Activated T-cell treated with anti-CD3 and anti-CD28 coated beads, Interleukin-2, amount 50 U/mL, for 72 hours (primary cell): ENCODE data around the gene LPIN1. TPM values are rescaled to one million over a fixed set of nuclear protein-coding genes. Genes with fewer than 3 reads are reported as not detected.

Source experiments
- ATAC-seq, 2 donors: fragments of 150-1000 bp; cut with Tn5 transposase; replicated peaks in 1 of 2; 2 replicates each; pipeline ENCODE4 v1.10.0; 2021; ENCODE audit warnings: moderate library complexity in 2 of 2, mild to moderate bottlenecking in 1 of 2
- DNase-seq, 2 donors: peaks; one replicate each; pipeline ENCODE4 v3.0.0; 2021 to 2022; ENCODE audit warnings: mixed read lengths in 1 of 2
- H3K27ac Mint-ChIP-seq: one replicate; pipeline ENCODE4 v1.8.0; 2022; ENCODE audit warnings: mild to moderate bottlenecking, moderate library complexity, mixed read lengths
- H3K27me3 Mint-ChIP-seq: one replicate; pipeline ENCODE4 v1.8.0; 2022; ENCODE audit warnings: low read depth, mixed read lengths
- H3K36me3 Mint-ChIP-seq, 2 donors: one replicate each; pipeline ENCODE4 v1.8.0; 2022; ENCODE audit warnings: mixed read lengths in 2 of 2, mild to moderate bottlenecking in 1 of 2; ENCODE audit not compliant: insufficient read depth in 2 of 2
- H3K4me1 Mint-ChIP-seq: one replicate; pipeline ENCODE4 v1.8.0; 2022; ENCODE audit warnings: low read depth, mixed read lengths
- H3K4me3 Mint-ChIP-seq, 2 donors: one replicate each; pipeline ENCODE4 v1.8.0; 2022; ENCODE audit warnings: mild to moderate bottlenecking in 2 of 2, mixed read lengths in 2 of 2, moderate library complexity in 2 of 2
- H3K9me3 Mint-ChIP-seq, 2 donors: one replicate each; pipeline ENCODE4 v1.8.0; 2022; ENCODE audit warnings: mixed read lengths in 2 of 2
- total RNA-seq, 2 donors: library from RNA; stranded (reverse); gene quantifications; one replicate each; pipeline ENCODE4 v1.2.3, GENCODE V29; 2022

LPIN1 gene
- total RNA-seq, 2 donors from 2014 or later = 45.4 to 63.2 TPM

DNA sequence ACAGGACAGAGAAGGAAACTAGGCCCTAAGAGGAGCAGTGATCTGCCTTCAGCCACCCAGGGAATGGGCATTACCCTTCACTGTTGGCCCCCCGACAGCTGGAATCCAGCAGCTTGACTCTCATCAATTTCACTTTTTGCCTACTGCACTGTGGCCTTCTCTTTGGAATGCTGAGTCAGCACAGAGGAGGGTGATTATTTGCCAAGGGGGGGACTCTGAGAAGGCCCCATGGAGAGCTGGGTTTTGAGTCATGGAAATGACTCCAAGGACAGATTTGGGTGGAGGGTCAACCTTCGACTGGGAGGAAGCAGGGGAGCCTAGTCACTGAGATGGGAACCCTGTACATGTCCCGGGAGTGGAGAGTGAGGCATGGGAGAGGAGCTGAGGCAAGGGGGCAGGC is 38.3 kb upstream of the LPIN1 start:
- Mint-ChIP-seq H3K36me3 (no peaks in the 10 kb centered on the region), H3K27ac (no peak overlapping the region), H3K4me3 (no peak overlapping the region), H3K9me3 (no peaks in the 10 kb centered on the region), H3K27me3 (no peaks in the 10 kb centered on the region), H3K4me1 (no peaks in the 10 kb centered on the region)
- DNase-seq (no peak), ATAC-seq (no peak)

DNA sequence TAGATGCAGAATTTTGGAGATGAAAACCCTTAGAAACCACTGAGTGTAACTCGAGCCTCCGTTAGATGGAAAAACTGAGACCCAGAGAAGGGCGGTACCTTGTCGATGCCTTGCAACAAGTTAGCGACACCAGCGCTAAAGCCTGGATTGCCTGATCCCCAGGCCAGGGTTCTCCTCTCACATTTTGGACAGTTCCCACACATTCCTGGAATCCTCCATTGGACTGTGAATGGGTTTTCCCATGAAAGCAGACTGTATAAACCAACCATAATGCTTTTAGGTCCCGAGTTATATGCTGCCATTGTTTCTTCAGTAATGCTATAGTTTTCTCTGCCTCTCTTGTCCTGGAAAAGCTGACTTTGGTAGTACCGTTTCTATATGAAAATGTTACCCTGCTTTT is 37.1 kb upstream of the LPIN1 start:
- Mint-ChIP-seq H3K4me3 (no peak overlapping the region), H3K9me3 (no peaks in the 10 kb centered on the region), H3K27ac (no peak overlapping the region), H3K27me3 (no peaks in the 10 kb centered on the region), H3K4me1 (no peaks in the 10 kb centered on the region), H3K36me3 (no peaks in the 10 kb centered on the region)
- no peak for DNase-seq
- no peak for ATAC-seq

DNA sequence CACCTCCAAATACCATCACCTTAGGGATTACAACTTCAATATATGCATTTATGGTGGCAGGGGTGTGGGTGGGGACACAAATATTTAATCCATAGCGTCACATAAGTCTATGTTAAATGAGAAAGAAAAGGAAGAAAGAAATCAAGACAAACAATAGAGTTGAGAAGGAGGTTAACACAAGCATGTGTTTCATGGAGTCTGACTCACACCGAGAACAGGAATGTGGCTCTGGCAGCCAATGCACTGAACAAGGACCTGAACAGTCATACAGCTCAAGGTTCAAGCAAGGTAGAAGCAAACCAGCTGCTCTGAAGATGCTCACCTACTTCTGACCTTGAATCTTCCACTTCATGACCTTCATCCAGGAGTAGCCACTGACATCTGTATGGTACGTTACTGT is 36.2 kb upstream of the LPIN1 start:
- no peak for ATAC-seq
- Mint-ChIP-seq H3K4me3 (no peak overlapping the region), H3K27me3 (no peaks in the 10 kb centered on the region), H3K36me3 (no peaks in the 10 kb centered on the region), H3K4me1 (no peaks in the 10 kb centered on the region), H3K27ac (no peak overlapping the region), H3K9me3 (no peaks in the 10 kb centered on the region)
- no peak for DNase-seq

DNA sequence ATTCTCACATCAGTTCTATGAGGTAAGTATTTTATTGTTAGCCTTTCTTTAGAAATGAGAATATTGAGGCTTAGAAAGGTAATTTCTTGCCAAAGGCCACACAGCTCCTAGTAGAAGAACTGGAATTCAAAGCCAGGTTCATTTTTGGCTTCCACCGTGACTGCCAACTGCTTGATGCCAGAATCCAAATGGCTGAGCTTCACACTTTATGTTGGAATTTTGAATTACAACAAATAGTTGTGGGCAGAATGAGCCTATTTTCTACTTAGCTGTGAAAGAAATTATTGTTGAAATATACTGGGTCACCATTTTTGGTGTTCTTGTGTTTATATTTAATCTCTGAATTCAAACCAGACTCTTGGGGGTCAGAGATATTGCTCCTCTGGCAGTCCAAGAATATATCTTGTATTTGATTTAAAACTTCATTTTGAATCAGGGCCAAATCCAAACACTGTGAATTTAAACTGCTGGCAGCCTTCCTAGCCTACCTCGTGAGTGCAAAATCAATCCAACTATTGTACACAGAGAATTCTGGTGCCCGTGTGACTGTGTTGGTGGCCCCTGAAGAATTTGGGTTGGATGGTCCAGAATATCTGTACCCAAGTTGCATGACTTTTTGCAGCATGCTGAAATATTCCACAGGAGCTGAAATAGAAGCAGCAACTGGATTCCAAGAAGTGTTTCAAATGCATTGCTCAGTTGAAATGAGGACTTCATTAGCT is 35.6 kb upstream of the LPIN1 start:
- Mint-ChIP-seq H3K9me3 (no peaks in the 10 kb centered on the region), H3K4me3 (no peak overlapping the region), H3K27me3 (no peaks in the 10 kb centered on the region), H3K27ac (no peak overlapping the region), H3K4me1 (no peaks in the 10 kb centered on the region), H3K36me3 (no peaks in the 10 kb centered on the region)
- DNase-seq (no peak), ATAC-seq (no peak)

DNA sequence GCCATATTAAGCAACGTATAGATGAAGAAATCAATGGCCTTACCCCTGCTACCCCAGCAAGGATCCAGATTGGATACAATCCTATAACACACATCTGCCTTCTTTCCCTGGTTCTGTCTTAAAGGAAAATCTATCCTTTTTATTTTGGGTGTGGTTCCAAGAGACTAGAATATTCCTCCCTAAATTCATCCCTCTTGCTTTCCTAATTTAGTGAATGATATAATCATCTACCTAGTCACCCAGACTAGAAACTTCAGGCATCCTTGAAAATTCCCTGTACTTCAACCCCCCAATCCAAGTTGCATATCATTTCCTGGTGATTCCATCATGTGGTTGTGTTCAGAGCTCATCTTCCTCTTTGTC is 35.1 kb upstream of the LPIN1 start:
- no peaks in the 10 kb centered on the region for H3K36me3 Mint-ChIP-seq
- H3K4me1 Mint-ChIP-seq = no peaks in the 10 kb centered on the region
- ATAC-seq (no peak), DNase-seq (no peak)
- H3K27ac Mint-ChIP-seq = no peak overlapping the region
- H3K9me3 Mint-ChIP-seq = no peaks in the 10 kb centered on the region
- H3K27me3 Mint-ChIP-seq = no peaks in the 10 kb centered on the region
- no peak overlapping the region for H3K4me3 Mint-ChIP-seq

DNA sequence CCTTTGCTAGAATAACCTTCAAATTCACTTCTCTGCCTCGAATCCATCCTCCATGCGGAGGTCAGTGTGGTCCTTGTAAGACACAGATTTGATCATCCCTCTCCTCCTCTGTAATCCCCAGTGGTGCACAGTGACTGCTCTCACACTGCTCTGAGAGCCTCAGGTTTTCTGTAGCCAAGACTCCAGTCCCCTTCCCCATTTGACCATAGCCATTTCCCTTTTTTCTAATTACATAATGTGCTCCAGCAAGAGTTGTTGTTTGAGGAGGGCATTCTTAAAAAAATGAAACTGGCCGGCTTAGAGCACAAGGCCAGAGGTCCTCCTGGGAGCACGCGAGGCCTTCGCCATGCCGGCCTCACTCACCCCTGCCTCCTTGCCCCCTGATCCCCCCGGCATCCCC is 34.7 kb upstream of the LPIN1 start:
- H3K4me3 Mint-ChIP-seq = no peak overlapping the region
- no peaks in the 10 kb centered on the region for H3K9me3 Mint-ChIP-seq
- H3K36me3 Mint-ChIP-seq = no peaks in the 10 kb centered on the region
- H3K4me1 Mint-ChIP-seq = no peaks in the 10 kb centered on the region
- H3K27ac Mint-ChIP-seq = no peak overlapping the region
- DNase-seq = no peak
- H3K27me3 Mint-ChIP-seq = no peaks in the 10 kb centered on the region
- ATAC-seq = no peak

DNA sequence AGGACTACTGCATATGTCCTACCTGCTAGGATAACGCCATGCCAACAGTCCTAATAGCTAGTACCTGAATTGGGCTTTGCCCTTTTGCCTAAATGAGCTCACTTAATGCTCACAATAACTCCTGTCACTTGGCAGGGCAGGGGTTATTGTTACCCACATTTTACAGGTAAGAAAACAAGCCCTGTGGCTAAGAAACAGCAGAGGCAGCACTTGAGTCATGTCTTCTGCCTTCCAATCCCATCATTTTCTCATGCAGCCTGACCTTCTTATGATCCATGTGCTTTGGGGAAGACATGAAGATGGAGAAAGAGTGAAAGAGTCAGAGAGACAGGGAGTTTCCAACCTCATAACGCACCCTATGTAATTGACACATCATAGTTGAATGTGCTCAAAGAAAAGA is 33.6 kb upstream of the LPIN1 start:
- Mint-ChIP-seq H3K4me1 (no peaks in the 10 kb centered on the region), H3K36me3 (no peaks in the 10 kb centered on the region), H3K27me3 (no peaks in the 10 kb centered on the region), H3K4me3 (no peak overlapping the region), H3K9me3 (no peaks in the 10 kb centered on the region), H3K27ac (no peak overlapping the region)
- DNase-seq (no peak), ATAC-seq (peak in 1 of 2 donors; percentile 28)

DNA sequence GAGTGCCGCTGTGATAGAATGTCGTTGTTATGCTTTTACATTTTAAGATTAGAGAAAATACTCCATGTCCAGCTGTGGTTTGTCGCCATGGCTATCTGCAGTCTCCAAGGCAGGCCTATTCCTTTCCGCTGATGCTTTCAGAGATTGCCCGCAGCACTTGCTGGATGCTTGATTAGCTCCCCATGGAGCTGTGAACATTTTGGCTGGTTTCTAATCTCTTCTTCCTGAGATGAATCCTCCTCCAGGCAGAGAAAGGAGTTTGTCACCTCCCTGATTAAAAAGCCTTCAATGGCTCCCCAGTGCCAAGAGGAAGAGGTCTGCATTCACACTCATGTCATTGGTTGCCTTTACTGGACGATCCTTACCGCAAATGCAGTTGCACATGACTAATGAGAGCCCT is 32.6 kb upstream of the LPIN1 start:
- Mint-ChIP-seq H3K4me1 (no peaks in the 10 kb centered on the region), H3K36me3 (no peaks in the 10 kb centered on the region), H3K4me3 (no peak overlapping the region), H3K27me3 (no peaks in the 10 kb centered on the region), H3K9me3 (no peaks in the 10 kb centered on the region), H3K27ac (no peak overlapping the region)
- DNase-seq (no peak), ATAC-seq (no peak)

DNA sequence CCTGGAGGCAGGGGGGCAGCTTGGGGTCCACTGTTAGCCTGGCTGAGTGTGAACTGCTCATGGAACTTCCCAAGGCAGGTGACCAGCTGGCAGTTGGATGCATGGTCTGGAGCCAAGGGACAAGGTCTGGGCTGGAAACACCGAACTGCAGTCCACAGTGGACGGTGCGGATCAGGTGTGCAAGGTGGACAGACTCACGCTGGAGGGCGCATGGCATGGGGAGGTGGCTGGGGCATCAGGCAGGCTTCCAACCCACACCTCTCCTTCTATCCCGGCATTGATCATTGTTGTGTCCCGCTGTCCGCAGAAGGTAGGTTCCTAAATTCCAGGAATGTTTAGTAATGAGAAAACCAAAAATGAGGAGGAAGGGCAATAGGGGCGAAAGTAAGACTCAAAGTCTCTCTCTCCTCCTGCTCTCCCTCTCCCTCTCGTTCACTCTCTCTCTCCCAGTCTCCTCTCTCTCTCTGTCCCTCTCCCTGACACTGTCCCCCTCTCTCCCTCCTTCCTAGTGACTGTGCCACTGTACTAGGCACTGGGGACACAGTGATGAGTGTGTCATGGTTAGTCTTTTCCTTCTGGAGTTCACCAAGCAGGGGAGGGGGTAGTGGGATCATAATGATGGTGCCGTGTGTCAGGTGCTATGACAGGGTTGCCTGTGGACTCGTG is 30.3 kb upstream of the LPIN1 start:
- H3K4me3 Mint-ChIP-seq = no peak overlapping the region
- H3K27me3 Mint-ChIP-seq = peaks cover 20% of the 10 kb centered on the region
- peaks cover 11% of the 10 kb centered on the region for H3K4me1 Mint-ChIP-seq
- H3K9me3 Mint-ChIP-seq = no peaks in the 10 kb centered on the region
- no peak for ATAC-seq
- DNase-seq = no peak
- H3K36me3 Mint-ChIP-seq = no peaks in the 10 kb centered on the region
- no peak overlapping the region for H3K27ac Mint-ChIP-seq

DNA sequence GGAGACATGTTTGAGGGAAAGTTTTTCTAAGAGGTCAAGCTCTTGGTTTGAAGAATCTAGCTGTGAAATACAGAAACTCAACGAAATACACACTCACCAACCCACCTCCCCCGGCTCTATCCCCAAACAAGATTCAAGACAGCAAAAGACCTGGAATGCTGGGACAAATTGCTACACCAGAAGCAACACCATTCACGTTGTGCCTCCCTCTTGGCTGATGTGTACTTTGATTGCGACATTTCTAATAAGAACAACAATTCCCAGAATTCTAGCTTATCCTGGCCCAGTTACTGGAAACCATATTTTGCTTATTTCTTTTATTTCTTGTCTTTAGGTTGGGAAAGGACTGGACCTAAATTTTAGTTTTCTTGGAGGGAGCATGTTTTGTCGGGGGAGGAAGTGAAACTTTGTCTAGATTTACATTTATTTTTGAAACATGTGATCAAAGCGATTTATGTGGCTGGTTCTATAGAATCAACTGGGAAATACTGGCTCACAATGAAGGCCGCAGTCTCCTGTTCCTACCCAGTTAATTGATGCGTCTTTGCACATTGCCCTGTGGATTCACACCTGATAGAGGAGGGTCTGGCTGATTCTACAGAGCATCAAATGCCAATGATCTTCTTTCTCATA is 29.6 kb upstream of the LPIN1 start:
- peaks cover 20% of the 10 kb centered on the region for H3K27me3 Mint-ChIP-seq
- ATAC-seq = no peak

DNA sequence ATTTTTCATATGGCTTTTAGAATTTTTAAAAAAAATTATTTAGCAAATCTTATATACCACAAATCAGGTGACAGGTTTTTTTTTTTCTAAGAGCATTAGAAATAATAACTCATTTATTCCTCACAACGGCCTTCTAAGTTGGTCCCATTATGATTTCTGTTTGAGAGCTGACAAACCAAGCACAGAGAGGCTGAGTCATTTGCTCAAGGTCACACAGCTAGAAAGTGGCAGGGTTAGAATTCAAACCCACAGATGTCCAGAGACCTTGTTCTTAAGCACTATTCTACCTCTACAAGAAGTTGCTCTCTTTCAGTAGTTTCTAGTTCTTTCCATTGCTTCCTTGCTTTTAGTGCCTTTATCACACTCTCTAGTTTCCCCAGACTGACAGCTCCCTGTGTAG is 28.8 kb upstream of the LPIN1 start:
- no peak for DNase-seq
- Mint-ChIP-seq H3K4me3 (no peak overlapping the region), H3K4me1 (peaks cover 11% of the 10 kb centered on the region), H3K27me3 (peaks cover 26% of the 10 kb centered on the region), H3K27ac (no peak overlapping the region), H3K9me3 (no peaks in the 10 kb centered on the region), H3K36me3 (no peaks in the 10 kb centered on the region)
- ATAC-seq = no peak

More for the DNA sequence above, 29.6 kb upstream of the LPIN1 start:
- Mint-ChIP-seq H3K27ac (no peak overlapping the region), H3K4me1 (peaks cover 11% of the 10 kb centered on the region), H3K4me3 (no peak overlapping the region), H3K9me3 (no peaks in the 10 kb centered on the region), H3K36me3 (no peaks in the 10 kb centered on the region)
- no peak for DNase-seq

DNA sequence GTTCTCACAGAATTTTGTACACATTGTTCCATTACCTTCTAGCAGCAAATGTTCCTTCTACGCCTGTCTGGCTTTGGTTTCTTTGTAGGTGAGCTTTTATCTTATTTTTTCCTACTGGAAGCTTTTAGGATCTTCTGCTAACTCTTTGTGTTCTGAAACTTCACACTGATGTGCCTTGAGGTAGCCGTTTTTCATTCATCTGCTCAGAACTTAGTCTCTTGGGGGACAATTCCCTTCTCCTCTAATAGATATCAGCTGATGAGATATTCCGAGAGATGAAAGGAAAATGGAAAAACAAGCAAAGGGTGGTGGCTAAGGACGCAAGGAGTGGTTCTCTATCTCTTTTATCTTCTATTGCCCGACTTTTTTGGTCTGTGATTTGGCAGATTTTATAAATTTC is 27.8 kb upstream of the LPIN1 start:
- ATAC-seq = no peak
- DNase-seq = no peak
- H3K27ac Mint-ChIP-seq = no peak overlapping the region

DNA sequence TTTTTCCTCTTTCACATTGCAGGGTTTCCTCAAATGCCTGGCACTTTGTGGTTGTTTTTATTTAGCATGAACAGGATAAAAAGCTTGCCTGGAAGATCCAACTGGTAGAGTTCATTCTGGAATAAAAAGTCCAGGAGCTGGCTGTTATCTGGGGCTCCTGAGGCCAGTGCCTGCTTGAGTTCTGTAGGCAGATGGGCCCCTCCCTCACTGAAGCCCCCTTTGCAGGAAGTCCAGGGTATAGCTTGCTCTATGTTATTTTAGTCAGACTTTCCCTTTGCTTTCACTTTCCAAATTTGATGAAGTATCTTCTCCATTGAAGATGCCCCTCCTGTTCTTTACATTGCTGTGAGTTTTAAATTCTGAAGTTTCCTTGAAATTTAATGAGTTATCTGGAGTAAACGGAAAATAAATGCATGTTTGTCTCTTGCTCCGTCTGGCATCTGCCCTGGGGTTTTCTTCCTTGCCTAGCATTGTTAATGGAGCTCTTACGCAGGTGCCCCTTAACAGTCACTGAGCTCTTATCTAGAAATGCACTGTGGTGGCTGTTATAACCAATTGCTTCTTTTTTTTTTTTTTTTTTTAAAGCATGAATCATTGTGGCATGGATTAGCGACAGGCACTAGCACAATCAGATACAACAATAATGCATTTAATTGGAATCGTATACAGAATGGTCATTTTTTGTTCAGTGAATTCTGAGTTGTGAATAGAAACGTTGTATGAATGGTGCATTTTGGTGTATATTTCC is 27.0 kb upstream of the LPIN1 start:
- Mint-ChIP-seq H3K27me3 (peaks cover 26% of the 10 kb centered on the region), H3K4me1 (peaks cover 11% of the 10 kb centered on the region), H3K4me3 (peak overlapping the region; percentile 41 to 60), H3K36me3 (no peaks in the 10 kb centered on the region), H3K27ac (no peak overlapping the region), H3K9me3 (no peaks in the 10 kb centered on the region)
- peak; percentile 30 to 60 for ATAC-seq
- DNase-seq = no peak

More for the DNA sequence above, 27.8 kb upstream of the LPIN1 start:
- no peak overlapping the region for H3K4me3 Mint-ChIP-seq
- no peaks in the 10 kb centered on the region for H3K9me3 Mint-ChIP-seq
- peaks cover 11% of the 10 kb centered on the region for H3K4me1 Mint-ChIP-seq
- peaks cover 26% of the 10 kb centered on the region for H3K27me3 Mint-ChIP-seq
- H3K36me3 Mint-ChIP-seq = no peaks in the 10 kb centered on the region
